Fibroblast of the aortic adventitia (primary cell): ENCODE data around the gene LRP6. TPM values are rescaled to one million over a fixed set of nuclear protein-coding genes. Genes with fewer than 3 reads are reported as not detected.
"Not testable (repeated sequence)": the region's sequence is repeated elsewhere in the genome, so short reads cannot be mapped to it uniquely, and the experiment has no call there.

ENCODE experiments used
- DNase-seq: peaks from one replicate; pipeline ENCODE4 v3.0.0-alpha.2; 2010; ENCODE audit warnings: low read depth
- H3K4me3 ChIP-seq: 2 replicates; pipeline ENCODE4 v1.5.1; 2011; ENCODE audit warnings: low read depth, mild to moderate bottlenecking, control low read depth, low read length, moderate library complexity
- total RNA-seq: library from RNA; depleted of rRNA; stranded (reverse); fragments of >200 nt; gene quantifications from 2 replicates; pipeline ENCODE4 v1.2.3, GENCODE V29; 2012; ENCODE audit warnings: low replicate concordance
- TF ChIP-seq, protein P1 (sequence below): IDR thresholded peaks from 2 replicates; pipeline ENCODE4 v1.5.1; 2011; ENCODE audit warnings: mild to moderate bottlenecking, low read length, control low read depth, inconsistent platforms; ENCODE audit not compliant: insufficient read depth

Gene LRP6
- total RNA-seq, 1 donor, result 44.2 TPM

DNA sequence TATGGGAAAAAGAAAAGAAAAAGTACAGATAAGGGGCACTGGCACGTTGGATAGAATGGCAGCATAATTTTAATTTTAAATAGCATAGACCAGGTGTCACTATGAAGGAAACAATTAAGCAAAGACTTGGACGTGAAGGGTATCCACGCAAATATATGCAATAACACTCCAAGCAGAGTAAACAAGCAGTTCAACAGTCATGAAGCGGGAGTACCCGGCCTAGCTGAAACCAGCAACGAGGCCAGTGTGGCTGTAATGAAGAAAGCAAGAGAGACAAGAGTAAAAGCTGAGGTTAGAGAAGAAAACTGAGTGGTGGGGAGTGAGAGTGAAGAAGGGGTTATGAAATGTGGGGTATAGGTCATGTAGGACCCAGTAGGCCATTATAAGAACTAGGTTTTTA, 110.7 kb downstream of the LRP6 start:
- TF ChIP-seq, protein P1, sequence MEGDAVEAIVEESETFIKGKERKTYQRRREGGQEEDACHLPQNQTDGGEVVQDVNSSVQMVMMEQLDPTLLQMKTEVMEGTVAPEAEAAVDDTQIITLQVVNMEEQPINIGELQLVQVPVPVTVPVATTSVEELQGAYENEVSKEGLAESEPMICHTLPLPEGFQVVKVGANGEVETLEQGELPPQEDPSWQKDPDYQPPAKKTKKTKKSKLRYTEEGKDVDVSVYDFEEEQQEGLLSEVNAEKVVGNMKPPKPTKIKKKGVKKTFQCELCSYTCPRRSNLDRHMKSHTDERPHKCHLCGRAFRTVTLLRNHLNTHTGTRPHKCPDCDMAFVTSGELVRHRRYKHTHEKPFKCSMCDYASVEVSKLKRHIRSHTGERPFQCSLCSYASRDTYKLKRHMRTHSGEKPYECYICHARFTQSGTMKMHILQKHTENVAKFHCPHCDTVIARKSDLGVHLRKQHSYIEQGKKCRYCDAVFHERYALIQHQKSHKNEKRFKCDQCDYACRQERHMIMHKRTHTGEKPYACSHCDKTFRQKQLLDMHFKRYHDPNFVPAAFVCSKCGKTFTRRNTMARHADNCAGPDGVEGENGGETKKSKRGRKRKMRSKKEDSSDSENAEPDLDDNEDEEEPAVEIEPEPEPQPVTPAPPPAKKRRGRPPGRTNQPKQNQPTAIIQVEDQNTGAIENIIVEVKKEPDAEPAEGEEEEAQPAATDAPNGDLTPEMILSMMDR, result no peak

DNA sequence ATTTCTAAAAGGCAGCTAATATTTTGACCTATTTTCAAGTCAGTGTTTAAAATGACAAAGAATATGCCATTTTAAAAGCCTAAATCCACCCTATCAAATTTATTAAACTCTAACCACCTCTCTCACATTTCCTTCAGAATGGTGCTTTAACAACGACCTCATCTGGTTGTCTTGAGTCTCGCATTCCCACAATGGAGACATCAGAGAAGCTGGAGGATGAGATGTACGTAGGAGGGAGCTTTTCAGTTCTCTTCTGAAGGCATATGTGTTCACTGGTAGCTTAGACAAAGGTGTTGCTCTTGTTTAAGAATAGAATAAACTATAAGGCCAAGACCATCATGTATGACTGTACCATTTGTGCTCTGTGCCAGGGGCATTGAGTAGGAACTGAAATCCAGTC, 113.2 kb downstream of the LRP6 start:
- TF ChIP-seq, protein P1, result no peak
- DNase-seq, result no peak

More for the DNA sequence above, 110.7 kb downstream of the LRP6 start:
- no peak for DNase-seq
- H3K4me3 ChIP-seq, result no peak overlapping the region

DNA sequence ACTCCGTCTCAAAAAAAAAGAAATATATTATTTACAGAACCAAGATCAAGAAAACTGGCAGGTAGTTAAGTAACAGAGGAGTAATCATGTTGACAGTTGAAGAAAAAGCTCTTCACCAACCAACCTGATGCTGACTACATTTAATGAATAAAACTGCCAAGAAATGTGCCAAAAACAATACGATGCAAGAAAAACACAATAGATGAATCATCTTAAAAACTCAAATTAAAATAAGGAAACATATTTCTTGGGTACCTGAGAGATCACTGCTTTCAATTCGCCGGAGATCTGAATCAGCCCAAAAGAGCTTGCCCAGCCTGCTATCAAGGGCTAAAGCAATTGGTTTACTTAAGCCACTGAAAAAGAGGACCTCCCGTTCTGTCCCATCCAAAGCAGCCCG, 119.7 kb downstream of the LRP6 start:
- peak; percentile 26 for DNase-seq
- H3K4me3 ChIP-seq, result no peak overlapping the region
- TF ChIP-seq, protein P1, result no peak

More for the DNA sequence above, 113.2 kb downstream of the LRP6 start:
- no peak overlapping the region for H3K4me3 ChIP-seq

DNA sequence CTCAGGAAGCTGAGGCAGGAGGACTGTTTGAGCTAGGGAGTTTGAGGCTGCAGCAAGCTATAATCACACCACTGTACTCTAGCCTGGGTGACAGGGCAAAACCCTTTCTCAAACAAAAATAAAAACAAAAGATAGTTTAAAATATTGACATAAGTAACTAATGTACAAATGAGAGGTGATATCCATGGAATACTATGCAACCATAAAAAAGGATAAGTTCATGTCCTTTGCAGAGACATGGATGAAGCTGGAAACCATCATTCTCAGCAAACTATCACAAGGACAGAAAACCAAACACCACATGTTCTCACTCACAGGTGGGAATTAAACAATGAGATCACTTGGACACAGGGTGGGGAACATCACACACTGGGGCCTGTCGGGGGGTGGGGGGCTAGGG, 122.3 kb downstream of the LRP6 start:
- DNase-seq, H3K4me3 ChIP-seq: not testable (repeated sequence)

DNA sequence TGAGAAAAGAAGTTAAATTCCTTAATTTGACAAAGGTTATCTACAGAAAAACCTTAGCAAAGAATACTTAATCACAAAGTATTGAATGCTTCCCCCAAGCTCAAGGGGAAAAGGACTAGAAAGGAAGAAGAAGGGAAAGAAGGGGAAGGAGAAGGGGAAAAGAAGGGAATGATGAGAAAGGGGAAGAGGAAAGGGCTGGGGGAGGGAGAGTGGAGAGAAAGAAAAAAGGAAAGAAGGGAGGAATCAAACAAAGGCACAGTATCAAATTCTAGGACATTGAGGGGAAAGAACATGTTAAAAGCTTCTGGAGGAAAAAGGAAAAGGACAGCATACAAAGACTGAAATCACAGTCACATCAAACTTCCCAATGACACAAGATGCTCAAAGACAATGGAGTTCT, 125.8 kb downstream of the LRP6 start:
- H3K4me3 ChIP-seq, result no peak overlapping the region
- TF ChIP-seq, protein P1, result no peak
- no peak for DNase-seq

DNA sequence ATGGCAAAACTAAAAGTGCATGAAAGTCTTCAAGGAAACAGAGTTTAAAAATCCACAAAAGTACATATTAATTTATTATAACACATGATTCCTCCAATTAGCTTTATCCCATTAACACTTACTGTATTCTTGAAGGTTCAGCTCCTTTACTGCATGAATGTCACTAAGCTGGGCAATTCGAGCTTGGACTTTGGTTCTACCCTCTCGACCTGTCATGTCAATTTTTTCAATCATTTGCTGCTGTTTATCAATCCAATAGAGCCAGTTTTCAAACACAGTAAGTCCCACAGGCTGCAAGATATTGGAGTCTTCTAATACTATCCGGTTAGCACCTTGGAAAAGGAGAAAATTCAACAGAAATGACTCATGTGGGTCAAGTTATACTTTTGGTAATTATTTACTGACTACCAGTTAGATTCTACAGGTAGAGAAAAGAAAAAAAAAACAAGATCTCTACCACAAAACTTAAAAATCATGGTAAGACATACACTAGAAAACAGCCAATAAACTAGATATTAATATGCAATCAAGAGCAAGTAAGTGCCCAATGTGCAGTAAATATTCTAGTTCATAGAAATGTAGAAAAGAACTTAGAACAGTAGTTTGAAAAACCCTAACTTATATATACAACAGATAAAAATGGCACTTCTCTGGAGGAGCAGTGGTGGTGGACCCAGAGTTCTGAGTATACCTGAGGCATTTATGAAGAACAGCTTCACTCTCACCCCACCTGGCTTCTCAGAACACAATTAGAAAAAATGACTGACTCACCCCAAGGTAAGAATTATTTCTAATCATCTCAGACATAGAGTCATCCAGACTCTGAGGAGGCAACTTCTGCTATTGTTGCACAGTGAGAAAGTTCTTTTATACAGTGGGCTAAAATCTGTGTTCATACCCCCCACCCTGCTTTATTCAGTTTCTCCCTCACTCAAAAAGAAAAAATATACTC, 128.4 kb downstream of the LRP6 start:
- DNase-seq, result no peak
- no peak overlapping the region for H3K4me3 ChIP-seq
- TF ChIP-seq, protein P1, result no peak

DNA sequence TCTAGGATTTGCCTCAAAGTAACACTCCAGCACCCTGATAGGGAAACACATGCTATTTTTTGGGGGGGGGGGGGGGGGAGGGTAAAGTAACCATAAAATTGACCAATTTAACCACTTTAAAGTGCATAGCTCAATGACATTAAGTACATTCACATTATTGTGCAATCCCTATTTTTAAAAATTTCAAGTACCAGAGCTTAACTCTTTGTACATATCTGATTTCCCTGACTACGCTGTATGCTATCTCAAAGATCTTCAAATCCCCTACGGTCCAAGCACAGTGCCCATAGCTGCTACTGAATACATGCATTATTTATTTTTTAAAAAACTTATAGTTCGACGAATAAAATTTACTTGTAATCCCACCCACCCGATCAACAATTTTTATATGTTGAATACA, 133.1 kb downstream of the LRP6 start:
- TF ChIP-seq, protein P1, result no peak
- DNase-seq, result no peak
- no peak overlapping the region for H3K4me3 ChIP-seq
